Progenitor cell of endocrine pancreas (in vitro differentiated cells): ENCODE data around the gene BEGAIN. TPM values are rescaled to one million over a fixed set of nuclear protein-coding genes. Genes with fewer than 3 reads are reported as not detected.

Experiments
- DNase-seq: peaks from one replicate; pipeline ENCODE4 v3.0.0; 2021; ENCODE audit warnings: low spot score; ENCODE audit not compliant: unreplicated experiment
- H3K27ac Mint-ChIP-seq: 2 replicates; pipeline ENCODE4 v1.8.0; 2021; ENCODE audit warnings: mild to moderate bottlenecking, moderate library complexity, mixed read lengths
- H3K27me3 Mint-ChIP-seq: 2 replicates; pipeline ENCODE4 v1.8.0; 2021; ENCODE audit warnings: mixed read lengths
- H3K36me3 Mint-ChIP-seq: 2 replicates; pipeline ENCODE4 v1.8.0; 2022; ENCODE audit warnings: mixed read lengths; ENCODE audit not compliant: insufficient read depth
- H3K4me1 Mint-ChIP-seq: 2 replicates; pipeline ENCODE4 v1.8.0; 2021; ENCODE audit warnings: low read depth, mixed read lengths
- H3K4me3 Mint-ChIP-seq: 2 replicates; pipeline ENCODE4 v1.8.0; 2021; ENCODE audit warnings: low read depth, mild to moderate bottlenecking, moderate library complexity, mixed read lengths
- H3K9me3 Mint-ChIP-seq: 2 replicates; pipeline ENCODE4 v1.8.0; 2021; ENCODE audit warnings: low read depth, mixed read lengths
- total RNA-seq: library from RNA; stranded (reverse); gene quantifications from 2 replicates; pipeline ENCODE4 v1.2.1, GENCODE V29; 2021
- TF ChIP-seq, protein P1 (sequence below): fragments of 200-600 bp; sonication (generic); IDR thresholded peaks from one replicate; pipeline ENCODE4 v1.5.0; 2021; ENCODE audit warnings: antibody characterized with exemption, mild to moderate bottlenecking; ENCODE audit not compliant: unreplicated experiment

The BEGAIN gene
- total RNA-seq, 1 donor from 2014 or later = 0.65 TPM

DNA sequence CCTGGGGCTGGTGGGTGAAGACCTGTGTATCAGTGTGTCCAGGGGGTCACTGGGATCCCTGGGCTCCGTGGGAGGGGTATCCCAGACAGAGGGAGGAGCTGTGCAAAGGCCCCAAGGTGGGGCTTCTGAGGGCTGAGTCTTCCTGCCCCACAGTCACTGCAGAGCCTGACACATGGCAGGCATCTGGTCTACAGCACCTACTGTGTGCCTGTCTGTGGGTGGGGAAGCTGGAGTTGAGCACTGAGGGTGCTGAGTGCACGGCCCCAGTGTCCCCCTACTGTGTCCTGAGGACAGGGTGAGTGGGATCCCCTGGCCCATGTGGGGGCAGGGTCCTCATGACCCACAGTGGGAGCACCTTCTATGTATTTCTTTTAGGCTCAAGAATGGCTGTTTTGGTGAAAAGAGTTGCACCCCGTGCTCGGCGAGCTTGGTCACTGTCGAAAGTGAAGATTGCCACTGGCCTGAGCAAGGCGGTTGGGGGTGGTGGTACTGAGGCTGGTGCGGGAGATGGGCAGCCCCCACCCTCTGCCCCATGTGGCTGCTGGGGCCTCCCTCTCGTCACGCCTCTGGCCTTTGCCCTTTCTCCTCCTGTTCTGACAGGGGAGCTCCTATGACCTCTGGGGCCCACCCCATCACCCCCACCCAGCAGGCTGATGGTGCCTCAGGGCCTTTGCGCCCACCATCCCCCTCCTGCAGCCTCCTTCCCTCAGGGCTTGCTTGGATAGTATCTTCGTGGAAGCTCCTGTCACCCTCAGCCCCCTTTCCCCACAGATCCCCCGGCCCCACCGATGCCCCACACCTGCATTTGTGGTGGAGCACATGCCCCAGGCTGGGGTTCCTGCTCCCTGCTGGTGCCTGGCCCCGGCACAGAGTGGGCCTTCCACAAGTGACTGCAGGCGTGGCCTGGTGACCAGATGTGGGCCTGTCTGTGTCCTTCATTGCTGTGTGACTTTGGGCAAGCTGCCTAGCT is 55.8 kb downstream of the BEGAIN start:
- Mint-ChIP-seq H3K4me1 (peaks cover 3% of the 10 kb centered on the region), H3K27me3 (no peaks in the 10 kb centered on the region), H3K4me3 (no peak overlapping the region), H3K27ac (no peak overlapping the region), H3K9me3 (no peaks in the 10 kb centered on the region), H3K36me3 (no peaks in the 10 kb centered on the region)
- TF ChIP-seq, protein P1, sequence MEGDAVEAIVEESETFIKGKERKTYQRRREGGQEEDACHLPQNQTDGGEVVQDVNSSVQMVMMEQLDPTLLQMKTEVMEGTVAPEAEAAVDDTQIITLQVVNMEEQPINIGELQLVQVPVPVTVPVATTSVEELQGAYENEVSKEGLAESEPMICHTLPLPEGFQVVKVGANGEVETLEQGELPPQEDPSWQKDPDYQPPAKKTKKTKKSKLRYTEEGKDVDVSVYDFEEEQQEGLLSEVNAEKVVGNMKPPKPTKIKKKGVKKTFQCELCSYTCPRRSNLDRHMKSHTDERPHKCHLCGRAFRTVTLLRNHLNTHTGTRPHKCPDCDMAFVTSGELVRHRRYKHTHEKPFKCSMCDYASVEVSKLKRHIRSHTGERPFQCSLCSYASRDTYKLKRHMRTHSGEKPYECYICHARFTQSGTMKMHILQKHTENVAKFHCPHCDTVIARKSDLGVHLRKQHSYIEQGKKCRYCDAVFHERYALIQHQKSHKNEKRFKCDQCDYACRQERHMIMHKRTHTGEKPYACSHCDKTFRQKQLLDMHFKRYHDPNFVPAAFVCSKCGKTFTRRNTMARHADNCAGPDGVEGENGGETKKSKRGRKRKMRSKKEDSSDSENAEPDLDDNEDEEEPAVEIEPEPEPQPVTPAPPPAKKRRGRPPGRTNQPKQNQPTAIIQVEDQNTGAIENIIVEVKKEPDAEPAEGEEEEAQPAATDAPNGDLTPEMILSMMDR = no peak
- peak; percentile 6 for DNase-seq

DNA sequence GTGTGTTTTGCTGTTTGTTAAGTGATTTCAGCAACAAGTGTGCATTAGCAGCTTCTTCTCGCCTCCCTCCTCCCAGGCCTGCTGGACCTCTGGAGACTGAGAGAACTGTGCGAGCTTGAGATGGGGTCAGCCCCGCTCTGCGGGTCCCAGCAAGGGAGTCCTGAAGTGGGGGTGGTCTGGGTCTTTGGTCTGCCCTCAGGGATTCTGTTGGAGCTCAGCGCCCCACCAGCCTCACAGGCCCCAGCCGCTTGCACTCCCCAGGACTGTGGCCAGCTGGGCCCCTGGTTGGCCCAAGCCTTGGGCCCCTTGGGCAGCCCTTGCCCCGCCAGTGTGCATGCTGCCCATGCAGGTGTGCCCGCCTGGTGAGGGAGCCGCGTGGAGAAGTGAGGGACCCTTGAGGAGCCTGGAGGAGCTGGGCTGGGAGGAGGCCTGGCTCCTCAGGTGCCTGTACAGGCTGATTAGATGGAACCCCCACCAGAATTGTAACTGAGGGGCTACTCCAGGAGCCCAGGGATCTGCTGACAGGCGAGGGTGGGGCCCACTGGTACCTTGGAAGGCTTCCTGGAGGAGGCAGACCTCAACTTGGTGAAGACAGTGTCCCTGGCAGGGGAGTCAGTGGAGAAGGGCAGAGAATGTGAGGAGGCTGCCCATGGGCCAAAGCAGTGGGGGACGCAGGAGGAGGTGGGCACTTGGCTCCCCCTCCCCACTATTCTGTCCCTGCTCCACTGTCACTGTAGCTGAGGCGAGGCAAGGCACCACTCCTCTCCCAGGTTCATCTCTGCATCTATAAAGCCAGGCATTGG is 56.7 kb downstream of the BEGAIN start:
- H3K27me3 Mint-ChIP-seq = no peaks in the 10 kb centered on the region
- TF ChIP-seq, protein P1 = no peak
- H3K4me3 Mint-ChIP-seq = no peak overlapping the region
- H3K9me3 Mint-ChIP-seq = no peaks in the 10 kb centered on the region
- peaks cover 3% of the 10 kb centered on the region for H3K4me1 Mint-ChIP-seq
- H3K36me3 Mint-ChIP-seq = no peaks in the 10 kb centered on the region
- no peak overlapping the region for H3K27ac Mint-ChIP-seq
- no peak for DNase-seq

DNA sequence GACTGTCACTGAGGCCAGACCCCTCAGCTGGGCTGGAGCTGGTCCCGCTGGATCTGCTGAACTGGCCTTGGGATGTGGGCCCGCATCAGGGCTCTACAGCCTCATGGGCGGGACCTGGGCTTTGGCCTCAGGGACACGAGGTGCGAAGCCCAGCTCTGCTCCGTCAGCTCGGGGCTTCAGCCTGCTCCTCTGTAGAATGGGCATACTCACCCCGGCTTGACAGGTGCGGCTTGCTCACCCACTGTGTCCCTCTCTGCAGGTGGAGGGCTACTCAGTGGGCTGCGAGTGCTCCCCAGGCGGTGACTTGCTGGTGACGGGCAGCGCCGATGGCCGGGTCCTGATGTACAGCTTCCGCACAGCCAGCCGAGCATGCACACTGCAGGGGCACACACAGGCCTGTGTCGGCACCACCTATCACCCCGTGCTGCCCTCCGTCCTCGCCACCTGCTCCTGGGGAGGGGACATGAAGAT is 57.6 kb downstream of the BEGAIN start:
- Mint-ChIP-seq H3K9me3 (no peaks in the 10 kb centered on the region), H3K4me1 (peaks cover 3% of the 10 kb centered on the region), H3K27ac (no peak overlapping the region), H3K27me3 (no peaks in the 10 kb centered on the region), H3K4me3 (no peak overlapping the region), H3K36me3 (no peaks in the 10 kb centered on the region)
- DNase-seq = peak; percentile 7
- TF ChIP-seq, protein P1 = no peak

DNA sequence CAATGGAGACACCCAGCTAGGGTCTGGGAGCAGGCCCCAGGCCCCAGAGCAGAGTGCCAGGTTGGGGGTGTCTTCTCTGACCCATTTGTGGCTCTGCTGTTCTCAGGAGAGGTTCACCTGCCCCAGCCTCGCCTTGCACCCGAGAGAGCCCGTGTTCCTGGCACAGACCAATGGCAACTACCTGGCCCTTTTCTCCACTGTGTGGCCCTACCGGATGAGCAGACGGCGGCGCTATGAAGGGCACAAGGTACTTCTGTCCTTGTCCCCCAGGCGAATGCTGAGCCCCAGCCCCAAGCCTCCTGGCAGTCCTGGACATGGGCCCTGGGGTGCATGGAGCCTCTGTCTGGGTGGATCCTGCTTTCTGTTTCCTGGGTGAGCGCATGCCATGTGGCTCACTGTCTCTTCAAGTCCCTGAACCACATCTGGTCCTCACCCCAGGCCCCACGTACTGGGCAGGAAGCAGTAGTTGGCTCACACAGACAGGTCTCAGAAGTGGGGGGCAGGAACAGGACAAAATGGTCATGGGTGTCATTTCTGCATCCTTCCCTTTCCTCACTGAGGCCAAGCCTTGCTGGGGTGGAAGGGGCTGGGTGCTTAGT is 58.2 kb downstream of the BEGAIN start:
- H3K36me3 Mint-ChIP-seq = no peaks in the 10 kb centered on the region
- no peak overlapping the region for H3K4me3 Mint-ChIP-seq
- TF ChIP-seq, protein P1 = no peak
- H3K27me3 Mint-ChIP-seq = no peaks in the 10 kb centered on the region
- H3K27ac Mint-ChIP-seq = no peak overlapping the region
- DNase-seq = no peak
- H3K4me1 Mint-ChIP-seq = no peaks in the 10 kb centered on the region
- no peaks in the 10 kb centered on the region for H3K9me3 Mint-ChIP-seq

DNA sequence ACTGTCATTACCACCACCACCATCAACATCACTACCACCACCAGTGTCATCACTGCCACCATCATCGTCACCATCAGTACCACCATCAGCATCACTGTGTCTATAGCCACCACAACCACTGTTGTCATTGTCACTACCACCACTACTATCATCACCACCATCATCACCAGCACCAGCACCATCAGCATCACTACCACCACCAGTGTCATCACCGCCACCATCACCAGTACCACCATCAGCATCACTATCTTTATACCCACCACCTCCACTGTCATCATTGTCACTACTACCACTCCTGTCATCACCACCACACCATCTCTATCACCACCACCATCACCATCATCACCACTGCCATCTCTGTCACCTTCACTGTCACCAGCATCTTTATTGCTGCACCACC is 60.6 kb downstream of the BEGAIN start:
- TF ChIP-seq, protein P1 = no peak
- Mint-ChIP-seq H3K36me3 (no peaks in the 10 kb centered on the region), H3K27ac (no peak overlapping the region), H3K4me3 (no peak overlapping the region), H3K27me3 (no peaks in the 10 kb centered on the region), H3K4me1 (no peaks in the 10 kb centered on the region), H3K9me3 (no peaks in the 10 kb centered on the region)
- no peak for DNase-seq
